ENCODE measurements around the gene SENP7.

GRCh38 chr3:101513419-101513986 is 491 bp upstream of the SENP7 start:
- TF ChIP-seq L3MBTL2 (conservative IDR thresholded peaks at IDR 0.05): no peak; the same call in 1 of the 2 replicates
- TF ChIP-seq FOXA1 (IDR thresholded peaks at IDR 0.05): no peak
- TF ChIP-seq BHLHE40 (IDR thresholded peaks at IDR 0.05; ENCODE audit: borderline replicate concordance): no peak

Data from HEK293T (cell line).